Panc1 (cell line): Measurements from ENCODE around the gene FBLN1. TPM values are rescaled to one million over a fixed set of nuclear protein-coding genes. Genes with fewer than 3 reads are reported as not detected.

Experiments
- ATAC-seq: fragments of 200-7000 bp; cut with Tn5 transposase; 2 replicates; pipeline ENCODE4 v1.9.1; 2020; ENCODE audit warnings: mild to moderate bottlenecking, moderate library complexity
- BruUV-seq: library from RNA; stranded (reverse); fragments of 400-500 nt; replicated peaks from 2 replicates; lab custom pipeline; 2021; lab: Mats Ljungman, UMichigan
- CTCF ChIA-PET: fragments of 300-600 bp; sonication (Branson Sonifier 250); formaldehyde crosslinking; loops from one replicate; lab custom pipeline; 2022; ENCODE audit warnings: antibody characterized with exemption; lab: Charles Lee
- POLR2A ChIA-PET: fragments of 300-600 bp; sonication (Branson Sonifier 250); formaldehyde crosslinking; loops from one replicate; lab custom pipeline; 2022; ENCODE audit warnings: antibody characterized with exemption; lab: Charles Lee
- DNase-seq: peaks from one replicate; pipeline ENCODE4 v3.0.0-alpha.2; 2010; ENCODE audit warnings: low read depth, low spot score
- H3K27ac ChIP-seq: 2 replicates; pipeline ENCODE4 v1.5.1; 2011; ENCODE audit warnings: mild to moderate bottlenecking, low read length, inconsistent platforms
- H3K27me3 ChIP-seq: fragments of 200-500 bp; sonication (Bioruptor generic); 2 replicates; pipeline ENCODE4 v1.6.0; 2014; ENCODE audit warnings: low read length, inconsistent platforms; ENCODE audit not compliant: control insufficient read depth, insufficient read depth
- H3K36me3 ChIP-seq: fragments of 200-500 bp; sonication (Bioruptor generic); 2 replicates; pipeline ENCODE4 v1.5.1; 2014; ENCODE audit warnings: inconsistent platforms, mild to moderate bottlenecking, low read length, moderate library complexity; ENCODE audit not compliant: control insufficient read depth, insufficient read depth
- H3K4me1 ChIP-seq: 2 replicates; pipeline ENCODE4 v1.5.1; 2011; ENCODE audit warnings: inconsistent platforms, mild to moderate bottlenecking, low read length, moderate library complexity; ENCODE audit not compliant: control insufficient read depth, insufficient read depth
- H3K4me3 ChIP-seq, 2 experiments: 2 replicates each; pipeline ENCODE4 v1.5.1; 2011 to 2012; ENCODE audit warnings: low read depth in 2 of 2, low read length in 2 of 2, mild to moderate bottlenecking in 2 of 2, inconsistent platforms in 1 of 2, moderate library complexity in 1 of 2
- H3K9me3 ChIP-seq: fragments of 200-500 bp; sonication (Bioruptor generic); 2 replicates; pipeline ENCODE4 v1.5.1; 2014; ENCODE audit warnings: low read depth, mild to moderate bottlenecking, inconsistent platforms, low read length, moderate library complexity; ENCODE audit not compliant: control insufficient read depth, insufficient read depth
- CTCF ChIP-seq: fragments of 450-650 bp; IDR thresholded peaks from 2 replicates; pipeline ENCODE4 v1.5.1; 2017; ENCODE audit warnings: mild to moderate bottlenecking
- POLR2AphosphoS5 ChIP-seq: IDR thresholded peaks from 2 replicates; pipeline ENCODE4 v1.6.1; 2012; ENCODE audit warnings: mild to moderate bottlenecking, low read depth, low read length, moderate library complexity
- REST ChIP-seq, 2 experiments: IDR thresholded peaks; 2 replicates each; pipeline ENCODE4 v1.6.1; 2011 to 2012; ENCODE audit warnings: low read depth in 2 of 2, control low read depth in 1 of 2, low read length in 1 of 2, mild to moderate bottlenecking in 1 of 2, moderate library complexity in 1 of 2; ENCODE audit not compliant: insufficient read depth in 1 of 2
- SIN3A ChIP-seq: IDR thresholded peaks from 2 replicates; pipeline ENCODE4 v1.6.1; 2012; ENCODE audit warnings: low read depth, mild to moderate bottlenecking, low read length, moderate library complexity, borderline replicate concordance; ENCODE audit not compliant: insufficient read depth
- TCF7L2 ChIP-seq: IDR thresholded peaks from 2 replicates; pipeline ENCODE4 v1.6.1; 2011; ENCODE audit warnings: mild to moderate bottlenecking, low read depth, low read length, inconsistent platforms
- in situ Hi-C: cut with HindIII; loops from 2 replicates; pipeline ENCODE4 v1.10.0; 2016; ENCODE audit warnings: low sequenced_read_pairs, low pct_unique_long_range_greater_than_20kb
- intact Hi-C: fragments of 100-400 bp; cut with micrococcal nuclease; formaldehyde crosslinking; loops from one replicate; pipeline ENCODE4 v1.10.0; 2022; ENCODE audit not compliant: unreplicated experiment
- total RNA-seq: library from RNA; stranded (reverse); gene quantifications from one replicate; pipeline ENCODE4 v1.2.1, GENCODE V29; 2021; ENCODE audit not compliant: unreplicated experiment

The FBLN1 gene
- total RNA-seq, 1 experiment from 2014 or later: 143 TPM

GRCh38 chr22:45575607-45576272 lies 73.1 kb downstream of the FBLN1 start:
- Histone ChIP-seq H3K27ac (no peak overlapping the region), H3K36me3 (no peaks in the 10 kb centered on the region), H3K4me1 (peaks cover 4% of the 10 kb centered on the region), H3K27me3 (no peaks in the 10 kb centered on the region), H3K4me3 (no peak overlapping the region), H3K9me3 (peaks cover 4% of the 10 kb centered on the region; the same call in 1 of the 2 replicates)
- intact Hi-C loops (no loop called here), in situ Hi-C loops (no loop called here)
- POLR2A ChIA-PET: no interaction called here
- ATAC-seq (0 out of 2 replicates have a peak, but pooled peaks have one; percentile 21), DNase-seq (no peak)
- BruUV-seq: no TSS peak
- TF ChIP-seq REST (IDR thresholded peaks at IDR 0.05; ENCODE audit: insufficient read depth in 1 of 2, low read depth in 2 of 2, low read length in 1 of 2): no peak
- TF ChIP-seq SIN3A: no peak
- TF ChIP-seq CTCF: no peak
- TF ChIP-seq POLR2AphosphoS5: no peak
- no peak for TF ChIP-seq TCF7L2
- CTCF ChIA-PET: no interaction called here

GRCh38 chr22:45576273-45576625 lies 73.6 kb downstream of the FBLN1 start:
- ATAC-seq (no peak), DNase-seq (no peak)
- intact Hi-C loops: no loop called here
- no peak for TF ChIP-seq CTCF
- no peak for TF ChIP-seq POLR2AphosphoS5
- no peak for TF ChIP-seq TCF7L2
- no peak for TF ChIP-seq SIN3A
- no peak for TF ChIP-seq REST (IDR thresholded peaks at IDR 0.05; ENCODE audit: insufficient read depth in 1 of 2, low read depth in 2 of 2, low read length in 1 of 2)
- peaks cover 2% of the 10 kb centered on the region; the same call in 1 of the 2 replicates for H3K9me3 ChIP-seq
- H3K27ac ChIP-seq: no peak overlapping the region
- in situ Hi-C loops: no loop called here
- no TSS peak for BruUV-seq
- ChIA-PET CTCF (no interaction called here), POLR2A (no interaction called here)
- H3K36me3 ChIP-seq: no peaks in the 10 kb centered on the region
- no peaks in the 10 kb centered on the region for H3K27me3 ChIP-seq
- no peak overlapping the region for H3K4me3 ChIP-seq
- H3K4me1 ChIP-seq: peaks cover 4% of the 10 kb centered on the region
